ENCODE results near the gene IGFL1. TPM values are rescaled to one million over a fixed set of nuclear protein-coding genes. Genes with fewer than 3 reads are reported as not detected.

Gene IGFL1
- not detected in 2 replicates for total RNA-seq (2014; rRNA removed; shearing (Covaris generic))

DNA sequence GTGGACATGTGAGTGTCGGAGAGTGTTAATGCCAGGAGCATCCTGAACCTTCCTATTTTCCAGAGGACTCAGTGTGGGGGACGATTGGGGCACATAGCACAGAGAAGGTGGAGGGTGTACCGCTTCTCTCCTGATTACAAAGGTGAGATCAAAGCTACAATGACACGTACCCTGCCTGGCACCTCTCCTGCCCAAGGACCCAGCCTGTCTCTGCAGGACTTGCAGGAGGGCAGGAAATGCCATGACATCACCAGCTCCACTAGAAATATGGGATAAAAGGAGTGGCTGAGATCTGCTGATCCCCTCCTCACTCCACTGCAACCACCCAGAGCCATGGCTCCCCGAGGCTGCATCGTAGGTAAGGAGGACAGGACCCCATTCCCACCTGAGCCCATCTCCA is at the start of gene IGFL1:
TSS of gene IGFL1 (plus strand) at position 301 of the 400 bp plus-strand sequence. CDS start at position 334, 33 bp downstream.

Other genes starting within 250 kb of the IGFL1 start
- gene CCDC61, start 234.3 kb upstream of the IGFL1 start, total RNA-seq (2014; rRNA removed; shearing (Covaris generic)) = 6.5 and 8.3 TPM in 2 replicates
- not detected in 2 replicates for gene PGLYRP1, start 206.7 kb upstream of the IGFL1 start, total RNA-seq (2014; rRNA removed; shearing (Covaris generic))
- not detected in 2 replicates for gene IGFL4, start 188.7 kb upstream of the IGFL1 start, total RNA-seq (2014; rRNA removed; shearing (Covaris generic))
- gene IGFL3, start 105.1 kb upstream of the IGFL1 start, total RNA-seq (2014; rRNA removed; shearing (Covaris generic)) = not detected in 2 replicates
- gene IGFL2, start 81.5 kb upstream of the IGFL1 start, total RNA-seq (2014; rRNA removed; shearing (Covaris generic)) = 0.08 TPM in 1 of 2 replicates, not detected in the other
- gene HIF3A, start 67.3 kb downstream of the IGFL1 start, total RNA-seq (2014; rRNA removed; shearing (Covaris generic)) = not detected in 2 replicates
- gene PPP5C, start 117.3 kb downstream of the IGFL1 start, total RNA-seq (2014; rRNA removed; shearing (Covaris generic)) = 102 and 109 TPM in 2 replicates
- not detected in 2 replicates for gene CCDC8, start 183.8 kb downstream of the IGFL1 start, total RNA-seq (2014; rRNA removed; shearing (Covaris generic))
- gene PNMA8C, start 199.2 kb downstream of the IGFL1 start, total RNA-seq (2014; rRNA removed; shearing (Covaris generic)) = 0.04 TPM in 1 of 2 replicates, not detected in the other
- 27.8 and 32.1 TPM in 2 replicates for gene PNMA8A, start 241.8 kb downstream of the IGFL1 start, total RNA-seq (2014; rRNA removed; shearing (Covaris generic))

Data from A375 (cell line).